ENCODE results near the gene DGKQ. TPM values are rescaled to one million over a fixed set of nuclear protein-coding genes. Genes with fewer than 3 reads are reported as not detected.

The DGKQ gene
- total and polyA plus RNA-seq, 9 of the 15 experiments (the other 6 are each of a cell fraction or from before 2014, with no cell fraction given), result 0.17 to 22.0 (median 5.6) TPM

DNA sequence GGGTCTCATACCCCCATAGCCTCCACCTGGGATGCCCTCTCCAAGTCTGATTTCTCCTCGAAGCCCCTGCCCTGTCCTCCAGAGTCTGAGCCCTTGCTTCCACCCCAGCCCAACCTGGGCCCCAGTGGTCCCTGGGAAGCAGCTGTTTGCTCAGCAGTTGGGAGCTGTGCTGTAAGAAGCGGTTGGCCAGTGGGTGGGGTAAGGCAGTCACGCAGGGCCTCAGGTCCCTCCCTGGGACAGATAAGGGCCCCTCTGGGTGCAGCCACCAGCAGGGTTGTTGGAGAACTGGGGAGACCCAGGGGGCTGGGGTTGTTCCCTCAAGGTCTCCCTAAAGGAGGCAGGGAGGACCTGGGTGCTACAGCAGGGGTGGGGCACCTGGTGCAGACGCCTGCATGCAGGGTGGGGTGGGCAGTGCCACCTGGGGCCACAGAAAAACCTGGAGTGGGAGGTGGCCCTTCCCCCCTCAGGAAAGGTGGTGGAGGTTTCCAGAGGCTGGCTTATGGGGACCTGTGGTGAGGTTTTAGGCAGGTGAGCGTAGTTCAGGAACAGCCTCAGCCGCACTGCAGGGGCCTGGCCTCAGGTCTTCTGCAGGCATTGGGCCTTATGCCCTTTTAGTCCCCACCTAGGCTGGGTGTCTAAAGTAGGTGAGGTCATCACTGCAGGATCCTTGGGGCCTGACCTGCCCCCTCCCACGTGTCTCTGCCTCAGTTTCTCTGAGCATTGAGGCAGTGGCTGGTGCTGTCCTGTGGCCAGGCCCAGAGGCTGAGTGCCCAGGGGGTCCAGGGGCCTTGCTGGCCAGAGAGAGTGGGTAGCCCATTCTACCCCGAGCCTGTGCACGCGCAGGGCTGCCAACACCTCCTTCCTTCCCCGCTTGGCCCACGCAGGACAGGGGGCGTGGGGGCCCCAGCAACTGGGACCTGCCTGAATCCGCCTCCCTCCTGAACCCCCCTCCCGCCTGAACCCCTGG lies 22.9 kb upstream of the DGKQ start (continued):
- TF ChIP-seq, protein P1, sequence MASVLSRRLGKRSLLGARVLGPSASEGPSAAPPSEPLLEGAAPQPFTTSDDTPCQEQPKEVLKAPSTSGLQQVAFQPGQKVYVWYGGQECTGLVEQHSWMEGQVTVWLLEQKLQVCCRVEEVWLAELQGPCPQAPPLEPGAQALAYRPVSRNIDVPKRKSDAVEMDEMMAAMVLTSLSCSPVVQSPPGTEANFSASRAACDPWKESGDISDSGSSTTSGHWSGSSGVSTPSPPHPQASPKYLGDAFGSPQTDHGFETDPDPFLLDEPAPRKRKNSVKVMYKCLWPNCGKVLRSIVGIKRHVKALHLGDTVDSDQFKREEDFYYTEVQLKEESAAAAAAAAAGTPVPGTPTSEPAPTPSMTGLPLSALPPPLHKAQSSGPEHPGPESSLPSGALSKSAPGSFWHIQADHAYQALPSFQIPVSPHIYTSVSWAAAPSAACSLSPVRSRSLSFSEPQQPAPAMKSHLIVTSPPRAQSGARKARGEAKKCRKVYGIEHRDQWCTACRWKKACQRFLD (CRISPR knock-in tag; IDR thresholded peaks at IDR 0.05), result peak; percentile 21
- TF ChIP-seq CEBPB (tag; IDR thresholded peaks at IDR 0.05), result no peak
- TF ChIP-seq SMARCA5 (IDR thresholded peaks at IDR 0.05), result no peak
- no peak for TF ChIP-seq SIRT6 (IDR thresholded peaks at IDR 0.05; ENCODE audit: low read depth, low read length)
- 0 out of 4 replicates have a peak, but pooled peaks of 1 of the 2 experiments have one; percentile 2 for TF ChIP-seq RAD21 (CRISPR knock-in tag; conservative IDR thresholded peaks at IDR 0.05 in 1 of 2, IDR thresholded peaks at IDR 0.05 in 1 of 2)
- TF ChIP-seq MAZ (CRISPR knock-in tag; conservative IDR thresholded peaks at IDR 0.05 in 1 of 2, IDR thresholded peaks at IDR 0.05 in 1 of 2), result peak; percentile 53 to 57; a peak in 2 of 4 replicates
- no peak for TF ChIP-seq SMAD1 (IDR thresholded peaks at IDR 0.05; ENCODE audit: low read depth, low read length, partially characterized antibody)
- no peak for TF ChIP-seq ATF1 (CRISPR knock-in tag; IDR thresholded peaks at IDR 0.05)
- peak; percentile 23; the same call in 1 of the 2 replicates for TF ChIP-seq ATF1 (tag; IDR thresholded peaks at IDR 0.05)
- peak; percentile 48 for TF ChIP-seq SMAD4 (CRISPR knock-in tag; conservative IDR thresholded peaks at IDR 0.05)
- peak; percentile 96 for TF ChIP-seq ZBTB7A (IDR thresholded peaks at IDR 0.05; ENCODE audit: borderline replicate concordance, control insufficient read depth, low read depth, low read length)
- no peak for TF ChIP-seq BRF1 (IDR thresholded peaks at IDR 0.05; ENCODE audit: borderline replicate concordance, extremely low read depth, insufficient read length)
- TF ChIP-seq ZNF644 (tag; IDR thresholded peaks at IDR 0.05; ENCODE audit: low read depth), result no peak
- peak; percentile 49; the same call in 1 of the 2 replicates for TF ChIP-seq GABPB1 (CRISPR knock-in tag; IDR thresholded peaks at IDR 0.05)
- peak; percentile 44; the same call in 1 of the 2 replicates for TF ChIP-seq SMARCA4 (IDR thresholded peaks at IDR 0.05)
- TF ChIP-seq SREBF2 (CRISPR knock-in tag; IDR thresholded peaks at IDR 0.05), result no peak
- TF ChIP-seq, protein P2, sequence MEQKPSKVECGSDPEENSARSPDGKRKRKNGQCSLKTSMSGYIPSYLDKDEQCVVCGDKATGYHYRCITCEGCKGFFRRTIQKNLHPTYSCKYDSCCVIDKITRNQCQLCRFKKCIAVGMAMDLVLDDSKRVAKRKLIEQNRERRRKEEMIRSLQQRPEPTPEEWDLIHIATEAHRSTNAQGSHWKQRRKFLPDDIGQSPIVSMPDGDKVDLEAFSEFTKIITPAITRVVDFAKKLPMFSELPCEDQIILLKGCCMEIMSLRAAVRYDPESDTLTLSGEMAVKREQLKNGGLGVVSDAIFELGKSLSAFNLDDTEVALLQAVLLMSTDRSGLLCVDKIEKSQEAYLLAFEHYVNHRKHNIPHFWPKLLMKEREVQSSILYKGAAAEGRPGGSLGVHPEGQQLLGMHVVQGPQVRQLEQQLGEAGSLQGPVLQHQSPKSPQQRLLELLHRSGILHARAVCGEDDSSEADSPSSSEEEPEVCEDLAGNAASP (IDR thresholded peaks at IDR 0.05), result no peak
- no peak for TF ChIP-seq CAMTA2 (CRISPR knock-in tag; conservative IDR thresholded peaks at IDR 0.05)
- peak; percentile 54; the same call in 1 of the 2 replicates for TF ChIP-seq FOXP1 (CRISPR knock-in tag; IDR thresholded peaks at IDR 0.05)
- peak; percentile 68 for TF ChIP-seq TAF9B (IDR thresholded peaks at IDR 0.05; ENCODE audit: partially characterized antibody)
- TF ChIP-seq, protein P3, sequence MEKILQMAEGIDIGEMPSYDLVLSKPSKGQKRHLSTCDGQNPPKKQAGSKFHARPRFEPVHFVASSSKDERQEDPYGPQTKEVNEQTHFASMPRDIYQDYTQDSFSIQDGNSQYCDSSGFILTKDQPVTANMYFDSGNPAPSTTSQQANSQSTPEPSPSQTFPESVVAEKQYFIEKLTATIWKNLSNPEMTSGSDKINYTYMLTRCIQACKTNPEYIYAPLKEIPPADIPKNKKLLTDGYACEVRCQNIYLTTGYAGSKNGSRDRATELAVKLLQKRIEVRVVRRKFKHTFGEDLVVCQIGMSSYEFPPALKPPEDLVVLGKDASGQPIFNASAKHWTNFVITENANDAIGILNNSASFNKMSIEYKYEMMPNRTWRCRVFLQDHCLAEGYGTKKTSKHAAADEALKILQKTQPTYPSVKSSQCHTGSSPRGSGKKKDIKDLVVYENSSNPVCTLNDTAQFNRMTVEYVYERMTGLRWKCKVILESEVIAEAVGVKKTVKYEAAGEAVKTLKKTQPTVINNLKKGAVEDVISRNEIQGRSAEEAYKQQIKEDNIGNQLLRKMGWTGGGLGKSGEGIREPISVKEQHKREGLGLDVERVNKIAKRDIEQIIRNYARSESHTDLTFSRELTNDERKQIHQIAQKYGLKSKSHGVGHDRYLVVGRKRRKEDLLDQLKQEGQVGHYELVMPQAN (IDR thresholded peaks at IDR 0.05; ENCODE audit: borderline replicate concordance), result no peak
- TF ChIP-seq, protein P4, sequence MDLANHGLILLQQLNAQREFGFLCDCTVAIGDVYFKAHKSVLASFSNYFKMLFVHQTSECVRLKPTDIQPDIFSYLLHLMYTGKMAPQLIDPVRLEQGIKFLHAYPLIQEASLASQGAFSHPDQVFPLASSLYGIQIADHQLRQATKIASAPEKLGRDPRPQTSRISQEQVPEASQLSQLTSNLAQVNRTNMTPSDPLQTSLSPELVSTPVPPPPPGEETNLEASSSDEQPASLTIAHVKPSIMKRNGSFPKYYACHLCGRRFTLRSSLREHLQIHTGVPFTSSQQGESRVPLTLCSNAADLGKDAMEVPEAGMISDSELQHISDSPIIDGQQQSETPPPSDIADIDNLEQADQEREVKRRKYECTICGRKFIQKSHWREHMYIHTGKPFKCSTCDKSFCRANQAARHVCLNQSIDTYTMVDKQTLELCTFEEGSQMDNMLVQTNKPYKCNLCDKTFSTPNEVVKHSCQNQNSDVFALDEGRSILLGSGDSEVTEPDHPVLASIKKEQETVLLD (IDR thresholded peaks at IDR 0.05), result peak; percentile 79
